ENCODE data around the gene RNF224.

The RNF224 gene

DNA sequence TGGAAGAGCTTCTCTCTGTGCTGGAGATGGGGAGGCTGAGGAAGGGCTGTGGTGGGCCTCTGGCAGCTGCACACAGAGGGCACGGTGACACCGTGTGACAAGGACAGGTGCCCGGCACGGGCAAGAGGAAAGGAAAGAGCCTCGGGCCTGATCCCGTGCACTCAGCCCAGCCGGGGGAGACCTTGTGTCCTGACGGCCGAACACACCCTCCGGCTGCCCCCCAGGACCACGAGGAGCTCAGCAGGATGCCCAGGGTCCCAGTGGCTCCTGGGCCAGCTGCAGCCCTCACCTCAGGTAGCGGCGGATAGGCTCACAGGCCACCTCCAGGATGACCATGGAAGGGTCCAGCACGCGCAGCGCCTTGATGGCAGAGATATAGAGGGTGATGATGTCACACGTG lies 44.5 kb upstream of the RNF224 start:
- POLR2A ChIA-PET, result no interaction called here

DNA sequence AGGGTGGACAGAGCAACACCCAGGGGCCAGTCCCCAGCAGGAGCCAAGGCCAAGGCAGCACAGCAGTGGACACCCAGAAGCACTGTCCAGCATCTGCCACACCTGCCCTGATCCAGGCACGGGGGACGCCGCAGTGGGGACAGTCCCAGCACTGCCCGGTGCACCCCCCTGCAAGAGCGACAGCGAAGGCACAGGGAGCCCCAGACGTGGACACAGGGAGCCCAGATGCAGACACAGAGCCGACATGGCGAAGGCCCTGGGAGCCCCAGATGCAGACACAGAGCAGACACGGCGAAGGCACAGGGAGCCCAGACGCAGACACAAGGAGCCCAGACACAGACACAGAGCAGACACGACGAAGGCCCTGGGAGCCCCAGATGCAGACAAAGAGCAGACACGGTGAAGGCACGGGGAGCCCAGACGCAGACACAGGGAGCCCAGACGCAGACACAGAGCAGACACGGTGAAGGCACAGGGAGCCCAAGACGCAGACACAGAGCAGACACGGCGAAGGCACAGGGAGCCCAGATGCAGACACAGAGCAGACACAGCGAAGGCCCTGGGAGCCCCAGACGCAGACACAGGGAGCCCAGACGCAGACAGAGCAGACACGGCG lies 43.2 kb upstream of the RNF224 start:
- 97% methylated on average over 27 of the region's 27 CpGs for WGBS (ENCODE audit: insufficient coverage)
- Histone ChIP-seq H3K4me1 (ENCODE audit: control extremely low read depth in 1 of 4, control insufficient read depth in 4 of 4, insufficient read depth in 4 of 4, low read length in 3 of 4) (peaks cover 0 to 21% (median 20%) of the 10 kb centered on the region in 4 experiments), H3K9me3 (ENCODE audit: control extremely low read depth in 1 of 5, control insufficient read depth in 4 of 5, insufficient read depth in 2 of 5, low read depth in 1 of 5, low read length in 4 of 5) (no peaks in the 10 kb centered on the region), H3K27ac (ENCODE audit: insufficient read depth in 1 of 2, low read depth in 1 of 2, low read length in 2 of 2, poor library complexity in 1 of 2, severe bottlenecking in 2 of 2) (no peak overlapping the region), H3K27me3 (replicated peaks in 2 of 5; ENCODE audit: control insufficient read depth in 4 of 5, insufficient read depth in 5 of 5, low read length in 4 of 5) (no peaks in the 10 kb centered on the region), H3K4me3 (ENCODE audit: control insufficient read depth in 1 of 7, extremely low read depth in 1 of 7, insufficient read depth in 4 of 7, low read depth in 2 of 7, low read length in 6 of 7) (no peak overlapping the region), H3K36me3 (ENCODE audit: control insufficient read depth in 4 of 4, insufficient read depth in 4 of 4, low read length in 3 of 4) (peaks cover 5 to 77% (median 55%) of the 10 kb centered on the region in 4 experiments)
- no peak for DNase-seq
- CTCF ChIA-PET, result no interaction called here
- POLR2A ChIA-PET, result no interaction called here

More for the DNA sequence above, 44.5 kb upstream of the RNF224 start:
- no peak for DNase-seq
- no peak overlapping the region for H3K27ac ChIP-seq (ENCODE audit: insufficient read depth in 1 of 2, low read depth in 1 of 2, low read length in 2 of 2, poor library complexity in 1 of 2, severe bottlenecking in 2 of 2)
- WGBS (ENCODE audit: insufficient coverage), result 93% methylated on average over 7 of the region's 17 CpGs
- H3K27me3 ChIP-seq (replicated peaks in 2 of 5; ENCODE audit: control insufficient read depth in 4 of 5, insufficient read depth in 5 of 5, low read length in 4 of 5), result no peaks in the 10 kb centered on the region
- H3K4me3 ChIP-seq (ENCODE audit: control insufficient read depth in 1 of 7, extremely low read depth in 1 of 7, insufficient read depth in 4 of 7, low read depth in 2 of 7, low read length in 6 of 7), result no peak overlapping the region
- H3K9me3 ChIP-seq (ENCODE audit: control extremely low read depth in 1 of 5, control insufficient read depth in 4 of 5, insufficient read depth in 2 of 5, low read depth in 1 of 5, low read length in 4 of 5), result no peaks in the 10 kb centered on the region
- H3K4me1 ChIP-seq (ENCODE audit: control extremely low read depth in 1 of 4, control insufficient read depth in 4 of 4, insufficient read depth in 4 of 4, low read length in 3 of 4), result peaks cover 0 to 22% (median 16%) of the 10 kb centered on the region in 4 experiments
- H3K36me3 ChIP-seq (ENCODE audit: control insufficient read depth in 4 of 4, insufficient read depth in 4 of 4, low read length in 3 of 4), result peaks cover 5 to 89% (median 60%) of the 10 kb centered on the region in 4 experiments
- CTCF ChIA-PET, result no interaction called here

DNA sequence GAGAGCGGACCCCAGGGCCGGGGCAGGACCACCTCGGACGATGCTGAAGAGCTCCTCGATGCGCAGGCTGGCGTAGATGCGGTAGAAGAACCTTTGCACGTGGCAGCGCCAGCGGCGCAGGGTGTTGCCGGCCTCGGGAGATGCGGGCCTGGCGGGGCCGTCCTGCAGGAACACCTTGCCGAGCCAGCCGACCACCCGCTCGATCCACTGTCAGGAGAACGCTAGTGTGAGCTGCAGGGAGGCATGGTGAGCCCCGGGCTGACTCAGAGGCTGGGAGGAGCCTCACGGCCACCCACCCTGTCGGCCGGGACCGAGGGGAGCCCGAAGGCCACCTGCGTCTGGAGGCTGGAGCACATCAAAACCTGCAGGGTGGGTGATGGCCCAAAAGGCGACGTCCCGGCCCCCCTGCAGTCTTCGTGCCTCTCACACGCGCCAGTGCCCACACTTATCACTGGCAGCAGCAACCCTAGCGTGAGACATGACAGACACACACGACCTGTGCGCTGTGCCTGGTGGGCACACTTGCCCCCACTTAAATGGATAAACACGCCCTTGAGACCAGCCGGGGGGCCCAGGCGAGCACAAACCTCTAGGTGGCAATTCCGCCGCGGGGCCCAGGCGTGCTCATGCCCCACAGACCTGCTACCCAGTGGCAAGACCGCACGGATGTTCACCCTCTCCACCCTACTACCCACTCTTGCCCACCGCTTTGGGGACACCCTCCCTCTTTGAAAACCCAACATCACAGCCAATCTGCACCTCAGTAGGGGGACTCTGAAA lies 42.2 kb upstream of the RNF224 start:
- peaks cover 5 to 71% (median 50%) of the 10 kb centered on the region in 4 experiments for H3K36me3 ChIP-seq (ENCODE audit: control insufficient read depth in 4 of 4, insufficient read depth in 4 of 4, low read length in 3 of 4)
- no peaks in the 10 kb centered on the region for H3K27me3 ChIP-seq (replicated peaks in 2 of 5; ENCODE audit: control insufficient read depth in 4 of 5, insufficient read depth in 5 of 5, low read length in 4 of 5)
- ChIA-PET POLR2A (no interaction called here), CTCF (interaction anchor here (1.0 kb wide), 1 partner anchor 8 kb away, joined by 3 read pairs; no protein-coding TSS in a partner anchor)
- no peak overlapping the region for H3K27ac ChIP-seq (ENCODE audit: insufficient read depth in 1 of 2, low read depth in 1 of 2, low read length in 2 of 2, poor library complexity in 1 of 2, severe bottlenecking in 2 of 2)
- WGBS (ENCODE audit: insufficient coverage), result 96% methylated on average over 45 of the region's 48 CpGs
- no peak for DNase-seq
- no peak overlapping the region for H3K4me3 ChIP-seq (ENCODE audit: control insufficient read depth in 1 of 7, extremely low read depth in 1 of 7, insufficient read depth in 4 of 7, low read depth in 2 of 7, low read length in 6 of 7)
- H3K9me3 ChIP-seq (ENCODE audit: control extremely low read depth in 1 of 5, control insufficient read depth in 4 of 5, insufficient read depth in 2 of 5, low read depth in 1 of 5, low read length in 4 of 5), result no peaks in the 10 kb centered on the region
- peaks cover 3 to 31% (median 30%) of the 10 kb centered on the region in 4 experiments for H3K4me1 ChIP-seq (ENCODE audit: control extremely low read depth in 1 of 4, control insufficient read depth in 4 of 4, insufficient read depth in 4 of 4, low read length in 3 of 4)

DNA sequence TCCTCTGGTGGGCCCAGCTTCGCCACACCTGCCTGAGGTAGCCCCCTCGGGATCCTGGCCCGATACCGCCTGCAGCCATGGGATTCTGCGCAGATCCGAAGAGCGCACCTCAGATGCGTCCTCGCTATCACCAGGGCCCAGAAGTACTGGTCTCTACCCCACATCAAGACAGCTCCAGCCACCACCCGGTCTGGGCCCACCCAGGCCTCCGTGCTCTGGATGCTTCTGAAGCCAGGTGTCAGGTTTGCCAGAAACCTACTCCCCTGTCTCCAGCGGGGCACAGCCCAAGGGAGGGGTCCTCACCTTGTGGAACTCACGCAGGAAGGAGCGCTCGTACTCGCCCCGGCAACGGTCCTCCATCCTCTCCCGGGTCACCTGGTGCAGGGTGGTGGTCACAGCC lies 41.4 kb upstream of the RNF224 start:
- Histone ChIP-seq H3K36me3 (ENCODE audit: control insufficient read depth in 4 of 4, insufficient read depth in 4 of 4, low read length in 3 of 4) (peaks cover 5 to 71% (median 48%) of the 10 kb centered on the region in 4 experiments), H3K27me3 (replicated peaks in 2 of 5; ENCODE audit: control insufficient read depth in 4 of 5, insufficient read depth in 5 of 5, low read length in 4 of 5) (no peaks in the 10 kb centered on the region), H3K9me3 (ENCODE audit: control extremely low read depth in 1 of 5, control insufficient read depth in 4 of 5, insufficient read depth in 2 of 5, low read depth in 1 of 5, low read length in 4 of 5) (no peaks in the 10 kb centered on the region), H3K4me3 (ENCODE audit: control insufficient read depth in 1 of 7, extremely low read depth in 1 of 7, insufficient read depth in 4 of 7, low read depth in 2 of 7, low read length in 6 of 7) (no peak overlapping the region), H3K4me1 (ENCODE audit: control extremely low read depth in 1 of 4, control insufficient read depth in 4 of 4, insufficient read depth in 4 of 4, low read length in 3 of 4) (peaks cover 3 to 39% (median 36%) of the 10 kb centered on the region in 4 experiments), H3K27ac (ENCODE audit: insufficient read depth in 1 of 2, low read depth in 1 of 2, low read length in 2 of 2, poor library complexity in 1 of 2, severe bottlenecking in 2 of 2) (no peak overlapping the region)
- ChIA-PET CTCF (interaction anchor here (6.1 kb wide), 1 partner anchor 9 kb away, joined by 33 read pairs; no protein-coding TSS in a partner anchor), POLR2A (interaction anchor here (0.6 kb wide), 1 partner anchor 437 kb away, joined by 8 read pairs; no protein-coding TSS in a partner anchor)
- no peak for DNase-seq
- WGBS (ENCODE audit: insufficient coverage), result 90% methylated on average over 19 of the region's 19 CpGs

DNA sequence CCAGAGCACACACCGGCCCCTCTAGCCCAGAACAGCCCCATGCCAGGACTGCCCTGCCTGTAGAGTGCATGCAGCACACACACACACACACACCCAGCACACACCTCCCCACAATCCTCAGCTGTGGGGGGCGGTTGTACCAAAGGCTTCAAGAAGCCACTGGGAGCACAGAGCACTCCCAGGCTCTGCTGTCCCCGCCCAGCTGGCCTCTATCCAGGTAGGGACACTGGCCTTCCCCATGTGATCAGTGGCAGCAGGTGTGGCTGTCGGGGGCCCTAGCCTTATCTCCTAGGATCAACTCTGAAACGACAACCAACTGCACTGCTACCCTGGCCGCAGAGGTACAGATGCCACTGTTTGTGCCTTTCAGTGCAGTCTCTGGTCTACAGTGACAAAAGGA lies 40.9 kb upstream of the RNF224 start:
- ChIA-PET POLR2A (interaction anchor here (0.6 kb wide), 1 partner anchor 437 kb away, joined by 8 read pairs; no protein-coding TSS in a partner anchor), CTCF (interaction anchor here (1.8 to 6.1 kb wide), 2 partner anchors 10 to 15 kb away, joined by 5 to 33 read pairs; partner anchors contain the start of gene TPRN)
- Histone ChIP-seq H3K27me3 (replicated peaks in 2 of 5; ENCODE audit: control insufficient read depth in 4 of 5, insufficient read depth in 5 of 5, low read length in 4 of 5) (no peaks in the 10 kb centered on the region), H3K9me3 (ENCODE audit: control extremely low read depth in 1 of 5, control insufficient read depth in 4 of 5, insufficient read depth in 2 of 5, low read depth in 1 of 5, low read length in 4 of 5) (no peaks in the 10 kb centered on the region), H3K27ac (ENCODE audit: insufficient read depth in 1 of 2, low read depth in 1 of 2, low read length in 2 of 2, poor library complexity in 1 of 2, severe bottlenecking in 2 of 2) (no peak overlapping the region), H3K4me3 (ENCODE audit: control insufficient read depth in 1 of 7, extremely low read depth in 1 of 7, insufficient read depth in 4 of 7, low read depth in 2 of 7, low read length in 6 of 7) (no peak overlapping the region), H3K4me1 (ENCODE audit: control extremely low read depth in 1 of 4, control insufficient read depth in 4 of 4, insufficient read depth in 4 of 4, low read length in 3 of 4) (peaks cover 3 to 39% (median 36%) of the 10 kb centered on the region in 4 experiments), H3K36me3 (ENCODE audit: control insufficient read depth in 4 of 4, insufficient read depth in 4 of 4, low read length in 3 of 4) (peaks cover 5 to 71% (median 48%) of the 10 kb centered on the region in 4 experiments)
- 96% methylated on average over 4 of the region's 6 CpGs for WGBS (ENCODE audit: insufficient coverage)
- DNase-seq, result no peak

DNA sequence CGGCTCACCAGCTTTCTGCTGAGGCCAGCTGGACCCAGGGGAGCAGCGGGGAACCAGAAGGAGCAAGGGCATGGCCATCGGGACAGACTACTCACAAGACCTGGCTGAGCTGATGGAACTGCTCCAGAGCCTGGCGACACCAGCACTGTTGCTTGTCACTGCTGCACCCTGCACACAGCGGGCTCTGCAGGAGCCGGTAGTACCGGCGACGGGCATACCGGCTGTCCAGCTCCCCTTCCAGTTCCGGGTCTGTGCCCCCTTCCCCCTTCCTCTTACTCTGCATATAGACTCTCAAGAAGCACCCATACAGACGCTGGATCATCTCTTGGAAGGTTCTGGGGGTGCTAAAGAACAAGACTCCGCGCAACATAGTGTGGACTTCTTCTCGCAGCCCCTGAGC lies 39.9 kb upstream of the RNF224 start:
- H3K4me3 ChIP-seq (ENCODE audit: control insufficient read depth in 1 of 7, extremely low read depth in 1 of 7, insufficient read depth in 4 of 7, low read depth in 2 of 7, low read length in 6 of 7), result peak overlapping the region; percentile 90 to 99 (median 96)
- ChIA-PET CTCF (interaction anchor here (1.5 to 6.1 kb wide), 6 partner anchors 7 to 50 kb away, joined by 3 to 33 read pairs (median 7); partner anchors contain the start of genes RNF224 and TPRN), POLR2A (interaction anchor here (2.0 kb wide), 1 partner anchor 19 kb away, joined by 4 read pairs; no protein-coding TSS in a partner anchor)
- peaks cover 5 to 75% (median 48%) of the 10 kb centered on the region in 4 experiments for H3K36me3 ChIP-seq (ENCODE audit: control insufficient read depth in 4 of 4, insufficient read depth in 4 of 4, low read length in 3 of 4)
- peak overlapping the region; percentile 70 to 90 for H3K27ac ChIP-seq (ENCODE audit: insufficient read depth in 1 of 2, low read depth in 1 of 2, low read length in 2 of 2, poor library complexity in 1 of 2, severe bottlenecking in 2 of 2)
- H3K9me3 ChIP-seq (ENCODE audit: control extremely low read depth in 1 of 5, control insufficient read depth in 4 of 5, insufficient read depth in 2 of 5, low read depth in 1 of 5, low read length in 4 of 5), result no peaks in the 10 kb centered on the region
- H3K27me3 ChIP-seq (replicated peaks in 2 of 5; ENCODE audit: control insufficient read depth in 4 of 5, insufficient read depth in 5 of 5, low read length in 4 of 5), result no peaks in the 10 kb centered on the region
- WGBS (ENCODE audit: insufficient coverage), result 95% methylated on average over 13 of the region's 15 CpGs
- DNase-seq, result no peak
- peaks cover 3 to 39% (median 36%) of the 10 kb centered on the region in 4 experiments for H3K4me1 ChIP-seq (ENCODE audit: control extremely low read depth in 1 of 4, control insufficient read depth in 4 of 4, insufficient read depth in 4 of 4, low read length in 3 of 4)

Data from common myeloid progenitor, CD34-positive (primary cell).